Endothelial cell of umbilical vein (primary cell): ENCODE results near the gene OR13A1. TPM values are rescaled to one million over a fixed set of nuclear protein-coding genes. Genes with fewer than 3 reads are reported as not detected.

Source experiments
- BruUV-seq: library from RNA; stranded (reverse); fragments of 400-500 nt; replicated peaks from 2 replicates; lab custom pipeline; 2021; lab: Mats Ljungman, UMichigan
- CTCF ChIA-PET: fragments of 300-600, 350-600 bp; sonication (Branson Sonifier 250); formaldehyde crosslinking; loops from one replicate; lab custom pipeline; 2021; ENCODE audit warnings: antibody characterized with exemption, inconsistent platforms; lab: Charles Lee
- POLR2A ChIA-PET: fragments of 300-600, 350-600 bp; sonication (Branson Sonifier 250); formaldehyde crosslinking; loops from one replicate; lab custom pipeline; 2021; ENCODE audit warnings: antibody characterized with exemption, inconsistent platforms; lab: Charles Lee
- DNase-seq: peaks from one replicate; pipeline ENCODE4 v3.0.0-alpha.2; 2011; ENCODE audit warnings: low read depth, low spot score
- FAIRE-seq: peaks from 2 replicates; lab custom pipeline; 2011; peaks lifted over from hg19 to GRCh38; lab: Jason Lieb, UNC
- H2AFZ ChIP-seq: 2 replicates; pipeline ENCODE4 v1.6.0; 2012; ENCODE audit warnings: low read depth, low read length, control low read depth, inconsistent platforms
- H3K27ac ChIP-seq: 2 replicates; pipeline ENCODE4 v1.5.1; 2011; ENCODE audit warnings: low read depth, mild to moderate bottlenecking, control low read depth, low read length, moderate library complexity; ENCODE audit not compliant: insufficient read depth
- H3K27me3 ChIP-seq, 2 experiments: 2 replicates each; pipeline versions ENCODE4 v1.6.0 to v1.6.1; 2011; ENCODE audit warnings: low read length in 2 of 2, mixed read lengths in 1 of 2; ENCODE audit not compliant: control insufficient read depth in 2 of 2, insufficient read depth in 2 of 2
- H3K36me3 ChIP-seq, 2 experiments: 2 replicates in 1 of 2; 3 replicates in 1 of 2; pipeline ENCODE4 v1.5.1; 2011; ENCODE audit warnings: low read length in 2 of 2, mild to moderate bottlenecking in 1 of 2, moderate library complexity in 1 of 2; ENCODE audit not compliant: control insufficient read depth in 2 of 2, insufficient read depth in 2 of 2; ENCODE audit errors: extremely low read depth in 1 of 2
- H3K4me1 ChIP-seq: 3 replicates; pipeline ENCODE4 v1.5.1; 2011; ENCODE audit warnings: mild to moderate bottlenecking, low read length; ENCODE audit not compliant: control insufficient read depth, insufficient read depth; ENCODE audit errors: extremely low read depth
- H3K4me2 ChIP-seq: 2 replicates; pipeline ENCODE4 v1.6.1; 2011; ENCODE audit warnings: low read length, control low read depth, mixed read lengths; ENCODE audit not compliant: insufficient read depth
- H3K4me3 ChIP-seq, 3 experiments: fragments of 200-600 bp in 1 of 3; sonication (generic), shearing (Covaris generic) in 1 of 3; replicated peaks in 1 of 3; 2 replicates each; pipeline ENCODE4 v1.5.1; 2011 to 2016; ENCODE audit warnings: control low read depth in 3 of 3, low read length in 3 of 3, mild to moderate bottlenecking in 2 of 3, inconsistent platforms in 1 of 3, low read depth in 1 of 3, moderate library complexity in 1 of 3; ENCODE audit not compliant: insufficient read depth in 1 of 3
- H3K79me2 ChIP-seq: 2 replicates; pipeline ENCODE4 v1.6.0; 2012; ENCODE audit warnings: low read length, inconsistent platforms; ENCODE audit not compliant: control insufficient read depth, insufficient read depth
- H3K9ac ChIP-seq: replicated peaks from 2 replicates; pipeline ENCODE3; 2011; ENCODE audit warnings: low read length, control low read depth; ENCODE audit not compliant: insufficient read depth; ENCODE audit errors: extremely low read depth
- H3K9me1 ChIP-seq: replicated peaks from 3 replicates; pipeline ENCODE4 v1.6.0; 2011; ENCODE audit warnings: mild to moderate bottlenecking, low read length; ENCODE audit not compliant: control insufficient read depth, insufficient read depth; ENCODE audit errors: extremely low read depth
- H3K9me3 ChIP-seq: replicated peaks from 2 replicates; pipeline ENCODE4 v1.5.1; 2012; ENCODE audit warnings: low read length, inconsistent platforms; ENCODE audit not compliant: control insufficient read depth, insufficient read depth
- H4K20me1 ChIP-seq: replicated peaks from 2 replicates; pipeline ENCODE3; 2011; ENCODE audit warnings: mild to moderate bottlenecking, low read length; ENCODE audit not compliant: control insufficient read depth, insufficient read depth; ENCODE audit errors: extremely low read depth
- CTCF ChIP-seq, 2 donors: IDR thresholded peaks; 1 replicate in 1 of 2; 2 replicates in 1 of 2; pipeline ENCODE4 v1.5.1; 2011; ENCODE audit warnings: low read length in 2 of 2, mild to moderate bottlenecking in 2 of 2, moderate library complexity in 2 of 2, control low read depth in 1 of 2, inconsistent platforms in 1 of 2, low read depth in 1 of 2; ENCODE audit not compliant: insufficient read depth in 1 of 2; ENCODE audit errors: extremely low read depth in 1 of 2
- EZH2 ChIP-seq: IDR thresholded peaks from 2 replicates; pipeline ENCODE4 v1.6.1; 2012; ENCODE audit warnings: borderline replicate concordance, low read depth, mild to moderate bottlenecking, moderate library complexity, low read length, inconsistent platforms; ENCODE audit not compliant: severe bottlenecking
- JUN ChIP-seq: IDR thresholded peaks from 2 replicates; pipeline ENCODE4 v1.6.1; 2011; ENCODE audit warnings: borderline replicate concordance, low read depth; ENCODE audit not compliant: insufficient read length, insufficient read depth
- MAX ChIP-seq: IDR thresholded peaks from 2 replicates; pipeline ENCODE4 v1.6.1; 2011; ENCODE audit not compliant: insufficient read depth, insufficient read length
- MYC ChIP-seq: IDR thresholded peaks from one replicate; pipeline ENCODE4 v1.6.1; 2011; ENCODE audit warnings: mild to moderate bottlenecking, low read depth, low read length
- dilution Hi-C: fragments of 300-500 bp; cut with MboI; formaldehyde crosslinking; loops from one replicate; pipeline ENCODE4 v1.15.0; 2019; ENCODE audit warnings: low sequenced_read_pairs; ENCODE audit not compliant: extremely low pct_ligation_motif_present
- intact Hi-C: fragments of 100-400 bp; cut with micrococcal nuclease; formaldehyde crosslinking; loops from one replicate; pipeline ENCODE4 v1.10.0; 2022
- polyA plus RNA-seq, 4 experiments: library from polyadenylated mRNA; depleted of rRNA in 3 of 4; stranded (reverse) in 3 of 4; unstranded in 1 of 4; fragments of >200 nt; gene quantifications; 2 replicates each; pipeline versions ENCODE4 v1.2.1 to v1.2.3, GENCODE V29; 2011 to 2012; ENCODE audit warnings: missing spikeins in 1 of 4
- total RNA-seq: library from RNA; stranded (reverse); gene quantifications from 2 replicates; pipeline ENCODE4 v1.2.3, GENCODE V29; 2021

Gene OR13A1
- total and polyA plus RNA-seq, 2 donors (not counting 3 experiments of a cell fraction or from before 2014, with no cell fraction given) = not detected

- H3K79me2 ChIP-seq = no peaks in the 10 kb centered on the region
These were observed 53.5 kb downstream of the OR13A1 start for GRCh38 chr10:45261946-45262345.

More at GRCh38 chr10:45261946-45262345, 53.5 kb downstream of the OR13A1 start:
- FAIRE-seq (no peak), DNase-seq (no peak)
- intact Hi-C loops = no loop called here
- no peaks in the 10 kb centered on the region for H3K9me3 ChIP-seq
- H3K4me3 ChIP-seq = no peak overlapping the region
- no peaks in the 10 kb centered on the region for H3K4me1 ChIP-seq
- no TSS peak for BruUV-seq
- H3K9ac ChIP-seq = no peak overlapping the region
- no peak overlapping the region for H3K4me2 ChIP-seq
- no peak overlapping the region for H3K27ac ChIP-seq
- dilution Hi-C loops = no loop called here
- ChIA-PET POLR2A (no interaction called here), CTCF (interaction anchor here (3.1 kb wide), 1 partner anchor 12 kb away, joined by 11 read pairs; no protein-coding TSS in a partner anchor)
- TF ChIP-seq CTCF (IDR thresholded peaks at IDR 0.05; ENCODE audit: extremely low read depth in 1 of 2, insufficient read depth in 1 of 2, low read depth in 1 of 2, low read length in 2 of 2) (no peak), MAX (no peak), EZH2 (no peak), MYC (no peak), JUN (no peak)
- H3K9me1 ChIP-seq = no peaks in the 10 kb centered on the region
- H3K36me3 ChIP-seq = no peaks in the 10 kb centered on the region
- H4K20me1 ChIP-seq = no peaks in the 10 kb centered on the region
- H3K27me3 ChIP-seq = peaks cover 5% of the 10 kb centered on the region in 2 experiments
- no peak overlapping the region for H2AFZ ChIP-seq
